Fibroblast of the aortic adventitia (primary cell): ENCODE data around the gene PON1. TPM values are rescaled to one million over a fixed set of nuclear protein-coding genes. Genes with fewer than 3 reads are reported as not detected.

Experiments
- DNase-seq: peaks from one replicate; pipeline ENCODE4 v3.0.0-alpha.2; 2010; ENCODE audit warnings: low read depth
- H3K4me3 ChIP-seq: 2 replicates; pipeline ENCODE4 v1.5.1; 2011; ENCODE audit warnings: low read depth, mild to moderate bottlenecking, control low read depth, low read length, moderate library complexity
- total RNA-seq: library from RNA; depleted of rRNA; stranded (reverse); fragments of >200 nt; gene quantifications from 2 replicates; pipeline ENCODE4 v1.2.3, GENCODE V29; 2012; ENCODE audit warnings: low replicate concordance
- TF ChIP-seq, protein P1 (sequence below): IDR thresholded peaks from 2 replicates; pipeline ENCODE4 v1.5.1; 2011; ENCODE audit warnings: mild to moderate bottlenecking, low read length, control low read depth, inconsistent platforms; ENCODE audit not compliant: insufficient read depth

PON1 gene
- total RNA-seq, 1 donor = not detected

DNA sequence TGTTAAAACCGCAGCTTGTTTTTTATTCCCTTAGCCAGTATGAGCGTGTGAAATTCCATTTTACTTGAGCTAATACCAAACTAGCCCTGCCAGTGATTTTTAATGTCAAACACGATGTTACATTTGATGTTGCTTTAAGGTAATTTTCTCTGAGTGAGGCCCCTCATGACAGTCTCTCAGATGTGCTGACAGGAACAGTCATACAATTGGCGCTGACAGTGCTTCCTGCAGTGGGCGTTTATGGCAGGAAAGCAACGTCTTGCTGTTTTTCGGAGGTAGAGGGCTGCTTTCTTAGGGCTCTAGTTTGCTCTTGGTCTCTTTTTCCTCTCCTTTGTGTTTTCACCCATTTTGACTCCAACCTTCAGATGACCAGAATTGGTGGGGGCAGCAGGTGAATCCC is 19.3 kb downstream of the PON1 start:
- TF ChIP-seq, protein P1, sequence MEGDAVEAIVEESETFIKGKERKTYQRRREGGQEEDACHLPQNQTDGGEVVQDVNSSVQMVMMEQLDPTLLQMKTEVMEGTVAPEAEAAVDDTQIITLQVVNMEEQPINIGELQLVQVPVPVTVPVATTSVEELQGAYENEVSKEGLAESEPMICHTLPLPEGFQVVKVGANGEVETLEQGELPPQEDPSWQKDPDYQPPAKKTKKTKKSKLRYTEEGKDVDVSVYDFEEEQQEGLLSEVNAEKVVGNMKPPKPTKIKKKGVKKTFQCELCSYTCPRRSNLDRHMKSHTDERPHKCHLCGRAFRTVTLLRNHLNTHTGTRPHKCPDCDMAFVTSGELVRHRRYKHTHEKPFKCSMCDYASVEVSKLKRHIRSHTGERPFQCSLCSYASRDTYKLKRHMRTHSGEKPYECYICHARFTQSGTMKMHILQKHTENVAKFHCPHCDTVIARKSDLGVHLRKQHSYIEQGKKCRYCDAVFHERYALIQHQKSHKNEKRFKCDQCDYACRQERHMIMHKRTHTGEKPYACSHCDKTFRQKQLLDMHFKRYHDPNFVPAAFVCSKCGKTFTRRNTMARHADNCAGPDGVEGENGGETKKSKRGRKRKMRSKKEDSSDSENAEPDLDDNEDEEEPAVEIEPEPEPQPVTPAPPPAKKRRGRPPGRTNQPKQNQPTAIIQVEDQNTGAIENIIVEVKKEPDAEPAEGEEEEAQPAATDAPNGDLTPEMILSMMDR = no peak
- no peak for DNase-seq
- H3K4me3 ChIP-seq = no peak overlapping the region

DNA sequence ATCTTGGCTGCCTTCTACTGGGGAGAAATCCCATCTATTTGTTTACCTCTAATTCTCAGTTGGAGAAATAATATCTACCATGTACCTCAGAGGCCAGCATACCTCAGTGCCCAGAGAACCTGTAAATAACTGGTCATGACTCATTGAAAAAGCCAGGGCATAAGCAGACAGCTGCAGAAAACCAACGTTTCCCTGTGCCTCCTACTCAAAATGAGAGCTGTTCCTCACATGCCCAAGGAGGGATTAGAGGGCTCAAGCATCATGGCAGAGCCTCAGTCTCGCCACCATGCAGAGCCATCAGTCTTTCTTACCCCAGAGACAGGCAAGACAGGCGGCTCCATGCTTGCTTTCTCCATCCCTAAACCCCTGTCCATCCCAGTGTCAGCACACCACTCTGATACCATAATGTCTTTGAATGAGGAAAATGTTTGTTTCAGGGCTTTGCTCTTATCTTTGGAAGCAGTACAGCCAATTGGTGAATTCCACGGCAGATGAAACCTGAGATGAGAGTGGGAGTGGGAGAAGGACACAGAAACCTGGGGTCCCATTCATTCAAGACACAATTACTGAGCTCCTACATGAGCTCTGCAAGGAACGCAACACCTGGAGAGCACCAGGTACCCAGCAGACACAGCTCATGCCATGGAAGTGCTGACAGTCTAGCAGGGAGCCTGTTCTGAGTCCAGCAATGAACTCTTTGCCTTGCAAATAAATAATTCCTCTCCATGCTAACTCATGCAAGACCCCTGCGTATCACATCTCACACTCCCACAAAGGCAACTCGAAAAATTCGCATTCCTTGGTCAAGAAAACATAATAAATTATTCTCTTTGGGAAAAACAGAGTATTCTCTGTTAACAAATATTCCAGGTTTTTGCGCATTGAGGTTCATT is 21.1 kb downstream of the PON1 start:
- no peak overlapping the region for H3K4me3 ChIP-seq
- DNase-seq = no peak
- TF ChIP-seq, protein P1 = no peak

DNA sequence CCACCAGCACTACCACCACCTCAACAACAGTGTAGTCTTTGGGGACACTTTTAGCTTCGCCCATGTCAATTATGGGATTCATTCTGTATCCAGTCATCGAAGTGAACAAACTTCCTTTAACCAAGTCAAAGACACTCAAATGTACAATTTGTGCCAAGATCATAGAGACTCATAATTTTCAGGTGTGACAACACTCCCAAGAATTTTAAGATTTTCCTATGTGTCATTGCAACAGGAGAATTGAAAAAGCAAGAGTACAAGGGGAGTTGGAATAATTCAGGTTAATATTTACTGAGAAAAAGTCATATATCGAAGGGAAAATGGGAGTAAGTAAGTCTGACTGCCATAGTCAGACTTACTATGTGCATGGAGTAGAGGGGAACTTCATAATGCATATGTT is 26.2 kb downstream of the PON1 start:
- TF ChIP-seq, protein P1 = no peak
- H3K4me3 ChIP-seq = no peak overlapping the region
- DNase-seq = no peak

DNA sequence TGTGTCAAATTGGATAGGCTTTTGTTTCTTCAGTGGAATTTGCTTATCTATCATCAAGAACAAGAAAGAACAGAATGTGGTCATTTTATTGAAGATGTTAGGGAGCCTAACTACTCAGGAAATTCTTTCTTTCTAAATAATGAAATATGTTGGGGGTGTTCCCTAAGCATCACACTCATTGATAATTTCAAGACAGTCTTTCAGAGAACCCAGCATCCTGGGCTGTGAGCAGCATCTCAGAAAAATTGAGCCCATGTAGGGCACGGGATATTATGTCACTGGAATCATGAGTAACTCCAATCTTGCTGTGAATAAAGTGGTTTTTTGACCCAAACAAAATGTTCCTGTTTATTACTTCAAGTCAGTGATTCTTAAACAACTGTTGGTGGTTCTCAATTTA is 27.3 kb downstream of the PON1 start:
- TF ChIP-seq, protein P1 = no peak
- no peak for DNase-seq
- H3K4me3 ChIP-seq = no peak overlapping the region

DNA sequence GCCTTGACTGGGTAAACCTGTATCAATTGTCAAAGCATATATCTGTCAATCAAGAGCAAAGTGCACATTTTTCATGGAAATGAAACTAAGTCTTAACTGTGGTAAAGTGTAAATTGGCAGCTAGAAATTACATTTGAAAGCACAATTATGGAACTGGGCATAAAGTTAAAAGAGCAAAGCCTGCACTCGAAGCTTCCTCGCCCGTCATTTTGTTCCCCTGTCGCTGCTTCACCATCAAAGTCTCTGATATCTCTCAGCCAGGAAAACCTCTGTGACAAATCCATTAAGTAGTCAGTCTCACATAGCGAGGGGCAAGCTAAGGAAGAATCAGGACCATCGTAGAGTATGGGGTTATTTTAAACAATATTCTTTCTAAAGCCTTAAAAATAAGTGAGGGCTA is 27.9 kb downstream of the PON1 start:
- no peak for DNase-seq
- TF ChIP-seq, protein P1 = no peak
- H3K4me3 ChIP-seq = no peak overlapping the region

DNA sequence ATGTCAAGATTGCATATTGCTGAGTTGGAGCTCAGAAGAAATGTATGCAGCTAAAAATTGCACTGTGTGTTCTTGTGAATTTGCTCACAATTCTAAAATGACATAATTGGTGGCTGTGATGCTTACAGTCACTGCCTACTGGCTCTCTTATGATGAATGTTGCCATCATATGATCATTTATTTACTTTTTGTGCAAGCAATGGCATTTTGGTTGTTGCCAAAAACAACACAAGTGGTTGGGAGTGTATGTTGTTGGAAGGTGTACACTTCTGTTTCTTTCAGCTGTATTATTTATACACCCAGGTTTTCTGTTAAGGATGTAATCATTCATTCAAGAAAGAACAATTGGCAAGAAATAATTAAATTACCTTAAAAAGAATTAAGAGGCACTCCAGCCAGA is 28.9 kb downstream of the PON1 start:
- H3K4me3 ChIP-seq = no peak overlapping the region
- TF ChIP-seq, protein P1 = no peak
- DNase-seq = no peak
